ENCODE results near the gene ZMIZ1. TPM values are rescaled to one million over a fixed set of nuclear protein-coding genes. Genes with fewer than 3 reads are reported as not detected.
A peak's percentile ranks its signal among the peaks of the same experiment; 100 is the strongest.

The ZMIZ1 gene
- total and polyA plus RNA-seq, 2 donors (not counting 1 experiment from before 2014, with no cell fraction given): 6.3 to 30.6 TPM

DNA sequence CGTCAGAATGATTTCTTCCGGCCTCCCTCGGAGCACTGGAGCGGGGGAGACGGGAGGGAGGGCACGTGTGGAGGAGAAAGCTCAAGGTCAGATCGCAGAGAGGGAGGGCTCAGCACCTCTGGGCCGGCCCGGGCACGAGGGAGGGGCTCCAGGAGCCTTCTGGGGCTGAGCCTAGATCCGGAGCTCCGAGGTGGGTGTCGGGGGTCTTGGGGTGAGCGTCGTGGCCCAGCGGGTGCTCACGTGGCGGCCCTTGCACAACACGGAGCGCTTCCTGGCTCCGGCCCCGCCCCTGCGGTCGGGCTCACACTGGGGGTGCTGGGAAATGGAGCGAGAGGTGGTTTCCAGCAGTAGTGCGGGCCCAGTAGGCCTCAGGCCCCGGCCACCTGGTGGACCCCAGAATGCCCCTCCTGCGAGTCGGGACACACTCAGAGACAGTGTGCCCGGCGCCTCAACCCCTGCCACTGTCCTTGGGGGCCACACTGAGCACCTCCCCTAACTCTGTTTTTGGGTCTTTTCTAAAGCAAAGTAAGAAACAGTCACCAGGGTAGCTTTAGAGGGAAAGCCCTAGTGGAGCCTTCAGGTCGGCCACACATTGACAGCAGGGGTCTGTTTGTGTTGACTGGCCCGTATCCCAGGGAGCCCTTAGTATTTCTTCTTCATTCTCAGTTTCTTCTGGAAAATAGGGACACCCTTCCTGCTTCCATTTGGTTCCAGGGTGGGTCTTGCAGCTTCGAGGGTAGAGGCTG lies 279.3 kb downstream of the ZMIZ1 start:
- H3K27ac ChIP-seq (ENCODE audit: insufficient read depth, low read length): peak overlapping the region; percentile 85

DNA sequence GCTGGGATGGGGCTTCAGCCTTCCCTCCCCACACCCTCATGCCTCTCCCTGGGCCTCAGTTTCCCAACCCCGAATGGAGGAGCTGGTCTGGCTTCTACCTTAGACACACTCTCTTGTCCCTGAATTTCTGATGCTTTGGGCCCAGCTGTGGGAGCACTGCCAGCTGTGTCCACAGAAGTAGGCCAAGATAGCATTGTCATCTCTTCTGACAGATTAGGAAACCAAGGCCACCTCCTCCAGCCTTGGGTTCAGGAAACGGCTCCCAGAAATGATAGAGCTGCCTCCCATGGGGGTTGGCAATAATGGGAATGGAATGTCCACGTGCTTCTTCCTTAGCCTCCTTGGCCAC lies 279.8 kb downstream of the ZMIZ1 start:
- H3K4me2 ChIP-seq (ENCODE audit: extremely low read depth, insufficient read depth, low read length): peak overlapping the region; percentile 88
- H3K27me3 ChIP-seq (ENCODE audit: control insufficient read depth, insufficient read depth, low read length): no peaks in the 10 kb centered on the region
- TF ChIP-seq, protein P1, sequence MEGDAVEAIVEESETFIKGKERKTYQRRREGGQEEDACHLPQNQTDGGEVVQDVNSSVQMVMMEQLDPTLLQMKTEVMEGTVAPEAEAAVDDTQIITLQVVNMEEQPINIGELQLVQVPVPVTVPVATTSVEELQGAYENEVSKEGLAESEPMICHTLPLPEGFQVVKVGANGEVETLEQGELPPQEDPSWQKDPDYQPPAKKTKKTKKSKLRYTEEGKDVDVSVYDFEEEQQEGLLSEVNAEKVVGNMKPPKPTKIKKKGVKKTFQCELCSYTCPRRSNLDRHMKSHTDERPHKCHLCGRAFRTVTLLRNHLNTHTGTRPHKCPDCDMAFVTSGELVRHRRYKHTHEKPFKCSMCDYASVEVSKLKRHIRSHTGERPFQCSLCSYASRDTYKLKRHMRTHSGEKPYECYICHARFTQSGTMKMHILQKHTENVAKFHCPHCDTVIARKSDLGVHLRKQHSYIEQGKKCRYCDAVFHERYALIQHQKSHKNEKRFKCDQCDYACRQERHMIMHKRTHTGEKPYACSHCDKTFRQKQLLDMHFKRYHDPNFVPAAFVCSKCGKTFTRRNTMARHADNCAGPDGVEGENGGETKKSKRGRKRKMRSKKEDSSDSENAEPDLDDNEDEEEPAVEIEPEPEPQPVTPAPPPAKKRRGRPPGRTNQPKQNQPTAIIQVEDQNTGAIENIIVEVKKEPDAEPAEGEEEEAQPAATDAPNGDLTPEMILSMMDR (conservative IDR thresholded peaks at IDR 0.05 in 1 of 2, IDR thresholded peaks at IDR 0.05 in 1 of 2; ENCODE audit: low read depth in 1 of 2, low read length in 2 of 2): no peak
- no peak for TF ChIP-seq EZH2 (IDR thresholded peaks at IDR 0.05; ENCODE audit: low read length, missing control alignments)
- no peak overlapping the region for H2AFZ ChIP-seq (ENCODE audit: low read length)
- H3K27ac ChIP-seq (ENCODE audit: insufficient read depth, low read length): peak overlapping the region; percentile 85
- no peaks in the 10 kb centered on the region for H4K20me1 ChIP-seq (ENCODE audit: control insufficient read depth, extremely low read depth, insufficient read depth, low read length)
- H3K4me3 ChIP-seq (replicated peaks in 1 of 4; ENCODE audit: control extremely low read depth in 1 of 4, insufficient read depth in 1 of 4, low read depth in 3 of 4, low read length in 4 of 4): peak overlapping the region; percentile 56 to 85 (median 78)
- H3K36me3 ChIP-seq (ENCODE audit: control insufficient read depth, insufficient read depth, low read length): peaks cover 33% of the 10 kb centered on the region
- H3K4me1 ChIP-seq (ENCODE audit: control insufficient read depth, extremely low read depth, insufficient read depth, low read length): peaks cover 8% of the 10 kb centered on the region
- peaks cover 33% of the 10 kb centered on the region for H3K79me2 ChIP-seq (ENCODE audit: control insufficient read depth, insufficient read depth, low read length)
- no peak for DNase-seq (ENCODE audit: low read depth in 2 of 2)
- H3K9ac ChIP-seq (ENCODE audit: insufficient read depth, low read length): peak overlapping the region; percentile 95
- H3K9me3 ChIP-seq (ENCODE audit: control insufficient read depth, insufficient read depth, low read depth, low read length): no peaks in the 10 kb centered on the region

More for the DNA sequence above, 279.3 kb downstream of the ZMIZ1 start:
- peak; percentile 61 to 70 for DNase-seq (ENCODE audit: low read depth in 2 of 2)
- H4K20me1 ChIP-seq (ENCODE audit: control insufficient read depth, extremely low read depth, insufficient read depth, low read length): no peaks in the 10 kb centered on the region
- TF ChIP-seq, protein P1 (conservative IDR thresholded peaks at IDR 0.05 in 1 of 2, IDR thresholded peaks at IDR 0.05 in 1 of 2; ENCODE audit: low read depth in 1 of 2, low read length in 2 of 2): no peak
- TF ChIP-seq EZH2 (IDR thresholded peaks at IDR 0.05; ENCODE audit: low read length, missing control alignments): no peak
- H3K4me2 ChIP-seq (ENCODE audit: extremely low read depth, insufficient read depth, low read length): peak overlapping the region; percentile 88
- H3K4me1 ChIP-seq (ENCODE audit: control insufficient read depth, extremely low read depth, insufficient read depth, low read length): peaks cover 10% of the 10 kb centered on the region
- H3K9me3 ChIP-seq (ENCODE audit: control insufficient read depth, insufficient read depth, low read depth, low read length): no peaks in the 10 kb centered on the region
- H2AFZ ChIP-seq (ENCODE audit: low read length): peak overlapping the region; percentile 3
- H3K9ac ChIP-seq (ENCODE audit: insufficient read depth, low read length): peak overlapping the region; percentile 95
- H3K27me3 ChIP-seq (ENCODE audit: control insufficient read depth, insufficient read depth, low read length): no peaks in the 10 kb centered on the region
- peaks cover 33% of the 10 kb centered on the region for H3K79me2 ChIP-seq (ENCODE audit: control insufficient read depth, insufficient read depth, low read length)
- H3K36me3 ChIP-seq (ENCODE audit: control insufficient read depth, insufficient read depth, low read length): peaks cover 29% of the 10 kb centered on the region
- H3K4me3 ChIP-seq (replicated peaks in 1 of 4; ENCODE audit: control extremely low read depth in 1 of 4, insufficient read depth in 1 of 4, low read depth in 3 of 4, low read length in 4 of 4): peak overlapping the region; percentile 56 to 85 (median 78)

DNA sequence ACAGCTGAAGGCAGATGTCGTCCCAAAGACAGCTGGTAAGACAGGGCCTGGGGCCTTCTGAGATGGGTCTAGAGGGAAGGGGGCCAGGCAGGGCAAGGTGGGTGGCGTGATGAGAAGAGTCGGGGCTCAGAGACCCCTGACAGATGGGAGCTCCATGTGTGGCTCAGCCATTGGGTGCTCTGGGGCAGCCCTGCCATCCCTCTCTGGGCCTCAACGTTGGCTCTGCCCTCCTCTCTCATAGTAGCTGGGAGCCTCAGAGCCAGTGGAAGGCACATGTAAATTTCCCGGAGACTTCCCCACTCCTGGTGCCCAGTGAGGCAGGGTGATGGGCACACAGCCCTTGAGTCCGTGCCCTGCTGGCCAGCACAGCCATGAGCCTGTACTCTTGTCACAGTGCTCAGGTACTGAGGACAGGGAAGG lies 280.3 kb downstream of the ZMIZ1 start:
- no peak overlapping the region for H3K9ac ChIP-seq (ENCODE audit: insufficient read depth, low read length)
- H3K4me1 ChIP-seq (ENCODE audit: control insufficient read depth, extremely low read depth, insufficient read depth, low read length): peaks cover 8% of the 10 kb centered on the region
- H3K4me2 ChIP-seq (ENCODE audit: extremely low read depth, insufficient read depth, low read length): peak overlapping the region; percentile 88
- H3K27ac ChIP-seq (ENCODE audit: insufficient read depth, low read length): peak overlapping the region; percentile 85
- no peaks in the 10 kb centered on the region for H4K20me1 ChIP-seq (ENCODE audit: control insufficient read depth, extremely low read depth, insufficient read depth, low read length)
- no peak overlapping the region for H2AFZ ChIP-seq (ENCODE audit: low read length)
- TF ChIP-seq, protein P1 (conservative IDR thresholded peaks at IDR 0.05 in 1 of 2, IDR thresholded peaks at IDR 0.05 in 1 of 2; ENCODE audit: low read depth in 1 of 2, low read length in 2 of 2): no peak
- TF ChIP-seq EZH2 (IDR thresholded peaks at IDR 0.05; ENCODE audit: low read length, missing control alignments): no peak
- no peaks in the 10 kb centered on the region for H3K9me3 ChIP-seq (ENCODE audit: control insufficient read depth, insufficient read depth, low read depth, low read length)
- H3K27me3 ChIP-seq (ENCODE audit: control insufficient read depth, insufficient read depth, low read length): no peaks in the 10 kb centered on the region
- peaks cover 36% of the 10 kb centered on the region for H3K36me3 ChIP-seq (ENCODE audit: control insufficient read depth, insufficient read depth, low read length)
- peak overlapping the region; percentile 56 to 85 (median 78) for H3K4me3 ChIP-seq (replicated peaks in 1 of 4; ENCODE audit: control extremely low read depth in 1 of 4, insufficient read depth in 1 of 4, low read depth in 3 of 4, low read length in 4 of 4)
- H3K79me2 ChIP-seq (ENCODE audit: control insufficient read depth, insufficient read depth, low read length): peaks cover 33% of the 10 kb centered on the region
- DNase-seq (ENCODE audit: low read depth in 2 of 2): no peak

All from fibroblast of lung (primary cell).